ENCODE results near the gene HOXD12.

HOXD12 gene

GRCh38 chr2:176124110-176124946 lies 24.7 kb downstream of the HOXD12 start:
- in situ Hi-C loops (cut with HindIII; ENCODE audit: low pct_unique_long_range_greater_than_20kb, low sequenced_read_pairs) = no loop called here
- TF ChIP-seq JUND (IDR thresholded peaks at IDR 0.05; ENCODE audit: low read depth) = no peak
- DNase-seq (ENCODE audit: low read depth in 1 of 2, low spot score in 1 of 2) = no peak

- DNase-seq (ENCODE audit: low read depth in 1 of 2, low spot score in 1 of 2) = no peak
- TF ChIP-seq JUND (IDR thresholded peaks at IDR 0.05; ENCODE audit: low read depth) = no peak
- in situ Hi-C loops (cut with HindIII; ENCODE audit: low pct_unique_long_range_greater_than_20kb, low sequenced_read_pairs) = no loop called here
Observed at GRCh38 chr2:176124947-176125771, 25.6 kb downstream of the HOXD12 start.

- no peak for TF ChIP-seq JUND (IDR thresholded peaks at IDR 0.05; ENCODE audit: low read depth)
- in situ Hi-C loops (cut with HindIII; ENCODE audit: low pct_unique_long_range_greater_than_20kb, low sequenced_read_pairs) = no loop called here
- no peak for DNase-seq (ENCODE audit: low read depth in 1 of 2, low spot score in 1 of 2)
Observed at GRCh38 chr2:176125772-176126054, 26.1 kb downstream of the HOXD12 start.

GRCh38 chr2:176126929-176127773 lies 27.6 kb downstream of the HOXD12 start:
- no peak for TF ChIP-seq JUND (IDR thresholded peaks at IDR 0.05; ENCODE audit: low read depth)
- peak; percentile 54 to 85 for DNase-seq (ENCODE audit: low read depth in 1 of 2, low spot score in 1 of 2)
- in situ Hi-C loops (cut with HindIII; ENCODE audit: low pct_unique_long_range_greater_than_20kb, low sequenced_read_pairs) = no loop called here

- in situ Hi-C loops (cut with HindIII; ENCODE audit: low pct_unique_long_range_greater_than_20kb, low sequenced_read_pairs) = no loop called here
- no peak for DNase-seq (ENCODE audit: low read depth in 1 of 2, low spot score in 1 of 2)
- TF ChIP-seq JUND (IDR thresholded peaks at IDR 0.05; ENCODE audit: low read depth) = no peak
Observed at GRCh38 chr2:176127774-176128072, 28.1 kb downstream of the HOXD12 start.

- in situ Hi-C loops (cut with HindIII; ENCODE audit: low pct_unique_long_range_greater_than_20kb, low sequenced_read_pairs) = no loop called here
- TF ChIP-seq JUND (IDR thresholded peaks at IDR 0.05; ENCODE audit: low read depth) = no peak
- DNase-seq (ENCODE audit: low read depth in 1 of 2, low spot score in 1 of 2) = no peak
Observed at GRCh38 chr2:176128172-176128981, 28.8 kb downstream of the HOXD12 start.

GRCh38 chr2:176128982-176129796 lies 29.6 kb downstream of the HOXD12 start, which contains the start of gene HOXD8:
Gene HOXD8, plus strand, starts transcription at chr2:176129705. Its CDS starts 662 bp downstream, at chr2:176130367.
- no peak for DNase-seq (ENCODE audit: low read depth in 1 of 2, low spot score in 1 of 2)
- in situ Hi-C loops (cut with HindIII; ENCODE audit: low pct_unique_long_range_greater_than_20kb, low sequenced_read_pairs) = no loop called here
- no peak for TF ChIP-seq JUND (IDR thresholded peaks at IDR 0.05; ENCODE audit: low read depth)

GRCh38 chr2:176129813-176130146 lies 30.2 kb downstream of the HOXD12 start:
- in situ Hi-C loops (cut with HindIII; ENCODE audit: low pct_unique_long_range_greater_than_20kb, low sequenced_read_pairs) = no loop called here
- DNase-seq (ENCODE audit: low read depth in 1 of 2, low spot score in 1 of 2) = no peak
- no peak for TF ChIP-seq JUND (IDR thresholded peaks at IDR 0.05; ENCODE audit: low read depth)

GRCh38 chr2:176130147-176130956 lies 30.8 kb downstream of the HOXD12 start:
- no peak for TF ChIP-seq JUND (IDR thresholded peaks at IDR 0.05; ENCODE audit: low read depth)
- in situ Hi-C loops (cut with HindIII; ENCODE audit: low pct_unique_long_range_greater_than_20kb, low sequenced_read_pairs) = no loop called here
- no peak for DNase-seq (ENCODE audit: low read depth in 1 of 2, low spot score in 1 of 2)

- in situ Hi-C loops (cut with HindIII; ENCODE audit: low pct_unique_long_range_greater_than_20kb, low sequenced_read_pairs) = no loop called here
- TF ChIP-seq JUND (IDR thresholded peaks at IDR 0.05; ENCODE audit: low read depth) = no peak
- DNase-seq (ENCODE audit: low read depth in 1 of 2, low spot score in 1 of 2) = no peak
Observed at GRCh38 chr2:176130957-176131847, 31.6 kb downstream of the HOXD12 start.

Data from T47D (cell line).